Activated effector memory CD4-positive, alpha-beta T cell treated with anti-CD3 and anti-CD28 coated beads, Interleukin-2, amount 50 U/mL, for 16 hours (primary cell): ENCODE results near the gene CCS.
"Not testable (repeated sequence)": the region's sequence is repeated elsewhere in the genome, so short reads cannot be mapped to it uniquely, and the experiment has no call there.

ENCODE experiments used
- DNase-seq: peaks from one replicate; pipeline ENCODE4 v3.0.0-alpha.2; 2020

CCS gene

GRCh38 chr11:66561178-66561974 lies 31.6 kb upstream of the CCS start:
- DNase-seq = no peak

DNA sequence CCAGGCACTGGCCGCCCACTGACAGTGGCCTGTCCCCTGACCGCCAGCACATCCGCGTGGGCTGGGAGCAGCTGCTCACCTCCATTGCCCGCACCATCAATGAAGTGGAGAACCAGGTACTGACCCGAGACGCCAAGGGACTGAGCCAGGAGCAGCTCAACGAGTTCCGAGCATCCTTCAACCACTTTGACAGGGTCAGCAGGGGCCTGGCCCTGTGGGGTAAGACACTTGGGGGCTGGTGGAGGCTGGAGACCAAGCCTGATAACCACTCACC lies 31.1 kb upstream of the CCS start:
- DNase-seq = no peak

- no peak for DNase-seq
These were observed 30.7 kb upstream of the CCS start for GRCh38 chr11:66562275-66562674.

DNA sequence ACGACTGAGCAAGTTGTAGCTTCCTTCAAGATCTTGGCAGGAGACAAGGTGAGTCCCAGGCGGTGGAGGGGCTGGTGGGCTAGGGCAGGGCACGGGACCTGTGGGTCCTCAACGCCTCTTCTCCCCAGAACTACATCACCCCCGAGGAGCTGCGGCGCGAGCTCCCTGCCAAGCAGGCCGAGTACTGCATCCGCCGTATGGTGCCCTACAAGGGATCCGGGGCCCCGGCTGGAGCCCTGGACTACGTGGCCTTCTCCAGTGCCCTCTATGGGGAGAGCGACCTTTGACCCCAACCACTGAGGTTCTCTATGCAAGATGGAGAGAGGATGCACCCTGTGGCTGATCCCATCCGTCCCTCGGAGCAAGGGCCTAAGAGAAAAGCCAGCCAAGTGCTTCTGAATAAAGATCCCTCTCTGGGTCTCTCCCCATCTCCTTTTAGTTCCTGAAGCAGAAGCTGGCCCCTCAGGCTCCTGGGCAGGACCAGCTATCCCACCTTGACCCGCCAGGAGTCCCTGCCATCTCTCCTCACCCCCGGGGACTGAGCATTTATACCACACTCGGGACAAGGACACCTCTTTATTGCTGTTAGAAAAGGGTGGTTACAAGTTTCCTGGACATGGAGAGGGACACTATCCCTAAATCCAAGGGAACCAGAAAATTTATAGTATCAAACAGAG lies 29.9 kb upstream of the CCS start:
- DNase-seq = no peak

DNA sequence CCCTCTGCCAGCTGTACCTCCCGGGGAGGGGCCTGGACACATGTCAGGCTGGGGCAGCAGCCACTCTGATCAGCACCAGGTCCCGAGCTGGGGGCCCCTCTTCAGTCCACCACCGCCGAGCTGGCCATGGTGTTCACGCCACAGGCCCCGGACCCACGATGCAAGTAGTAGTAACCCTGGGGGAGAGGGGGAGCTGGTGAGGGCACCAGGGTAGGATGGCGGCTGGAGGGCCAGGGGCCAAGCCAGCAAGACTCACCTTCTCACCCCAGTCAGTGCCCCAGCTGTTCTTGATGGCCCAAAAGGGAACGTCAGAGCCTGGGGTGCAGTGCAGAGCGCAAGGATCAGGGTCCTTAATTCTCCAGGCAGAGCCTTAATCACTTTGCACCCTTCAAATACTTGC lies 29.2 kb upstream of the CCS start:
- no peak for DNase-seq

GRCh38 chr11:66564538-66564937 lies 28.4 kb upstream of the CCS start:
- DNase-seq = no peak

- no peak for DNase-seq
These were observed 28.0 kb upstream of the CCS start for GRCh38 chr11:66564984-66565383.

DNA sequence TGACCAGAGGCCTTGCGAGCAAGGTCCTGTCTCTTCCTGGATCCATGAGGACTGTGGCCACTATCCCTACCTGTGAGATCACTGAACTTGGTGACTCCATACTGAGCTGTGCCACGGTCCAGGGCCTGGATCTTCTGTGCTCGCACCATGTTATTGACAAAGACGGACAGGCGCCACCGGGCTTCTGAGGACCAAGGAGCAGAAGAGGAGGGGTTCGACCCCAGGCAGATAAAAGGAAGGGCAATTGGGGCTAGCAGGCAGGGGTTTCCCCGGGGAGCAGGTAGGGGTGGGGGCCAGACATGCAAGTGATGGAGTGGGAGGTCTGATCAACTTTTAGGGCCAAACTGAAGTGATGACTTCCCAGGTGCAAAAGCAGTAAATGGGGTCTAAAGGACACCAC lies 26.8 kb upstream of the CCS start:
- no peak for DNase-seq

DNA sequence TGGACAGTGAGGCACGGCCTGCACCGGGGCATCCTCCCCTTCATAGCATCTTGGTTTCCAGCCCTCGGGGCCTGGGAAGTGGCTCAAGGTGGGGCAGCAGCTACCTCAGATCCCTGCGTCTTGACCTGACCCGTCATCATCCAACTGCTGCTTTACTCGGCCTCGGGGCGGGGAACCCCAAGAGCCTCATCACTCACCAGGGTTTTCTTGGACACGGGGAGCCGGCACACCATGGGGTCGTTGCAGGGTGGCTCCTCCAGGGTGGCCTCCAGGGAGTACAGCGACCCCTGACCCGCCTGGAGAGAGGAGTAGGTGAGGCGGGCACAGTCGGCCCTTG lies 25.2 kb upstream of the CCS start:
- no peak for DNase-seq

DNA sequence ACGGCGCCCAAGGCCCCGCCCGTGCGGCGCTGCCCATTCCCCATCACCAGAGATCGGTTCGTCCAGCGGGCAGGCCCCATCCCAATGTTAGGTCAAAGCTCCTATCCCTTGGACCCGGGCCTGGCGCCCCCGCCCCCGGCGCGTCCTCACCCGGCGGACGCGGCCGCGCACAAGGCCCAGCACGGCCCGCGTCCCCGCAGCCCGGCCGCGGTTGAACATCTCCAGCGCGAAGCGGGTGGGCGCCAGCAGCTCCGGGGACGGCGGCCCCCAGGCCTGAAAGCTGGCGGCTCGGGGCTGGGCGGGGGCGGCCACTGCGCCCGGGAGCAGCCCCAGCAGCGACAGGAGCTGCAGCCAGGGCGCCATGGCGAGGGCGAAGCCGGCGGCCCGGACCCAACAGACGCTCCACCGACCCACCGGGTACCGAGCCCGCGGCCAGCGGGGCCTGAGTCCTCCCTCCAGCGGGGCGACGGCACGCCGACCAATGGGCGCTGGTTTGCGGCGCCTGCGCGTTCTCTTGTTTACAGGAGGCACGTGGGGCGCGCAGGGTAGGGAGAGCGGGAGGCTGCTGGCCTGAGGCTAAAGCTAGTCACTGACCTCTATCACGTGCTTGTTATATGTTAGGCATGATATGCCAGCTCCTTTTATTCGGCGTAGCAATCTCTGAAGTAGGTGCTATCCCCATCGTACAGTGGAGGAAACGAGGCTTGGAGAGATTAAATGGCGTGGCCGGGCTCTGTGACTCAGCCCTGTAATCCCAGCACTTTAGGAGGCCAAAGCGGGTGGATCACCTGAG lies 24.7 kb upstream of the CCS start, which contains the start of gene CTSF:
CTSF (minus strand) TSS at position 483 of the 793 bp plus-strand sequence; CDS start at position 363, 120 bp downstream.
- peak; percentile 89 for DNase-seq

GRCh38 chr11:66569076-66569475 lies 23.9 kb upstream of the CCS start:
- DNase-seq = no peak

DNA sequence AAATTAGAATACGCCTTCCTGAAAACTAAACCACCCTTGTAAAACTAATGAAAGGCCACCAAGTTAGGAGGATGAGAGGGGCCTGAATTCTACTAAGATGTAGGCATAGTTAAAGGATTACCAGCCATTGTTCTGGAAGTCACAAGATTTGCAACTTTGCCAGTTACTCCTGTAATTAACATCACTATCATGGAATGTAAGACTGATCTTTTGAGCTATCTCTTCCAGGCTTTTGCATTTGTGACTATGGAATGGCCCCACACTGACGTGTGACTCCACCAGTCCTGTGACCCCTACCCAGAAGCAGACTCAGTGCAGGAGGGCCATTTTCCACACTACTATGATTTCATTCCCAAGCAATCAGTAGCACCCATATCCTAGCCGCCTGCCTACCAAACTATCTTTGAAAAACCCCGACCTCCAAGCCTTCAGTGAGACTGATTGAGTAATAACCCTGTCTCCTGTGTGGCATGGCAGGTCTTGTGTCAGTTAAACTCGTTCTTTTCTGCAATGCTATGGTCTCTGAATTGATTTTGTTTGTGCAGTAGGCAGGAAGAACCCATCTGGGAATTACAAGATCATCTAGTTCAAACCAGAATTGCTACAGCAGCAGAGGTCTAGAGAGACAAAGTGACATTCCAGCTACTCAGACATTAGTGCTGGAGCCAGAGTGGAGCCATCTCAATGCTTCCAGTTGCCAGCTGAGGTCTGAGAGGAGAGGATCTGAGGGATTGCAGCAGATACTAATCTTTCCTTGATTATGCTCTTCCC lies 22.7 kb upstream of the CCS start:
- no peak for DNase-seq

DNA sequence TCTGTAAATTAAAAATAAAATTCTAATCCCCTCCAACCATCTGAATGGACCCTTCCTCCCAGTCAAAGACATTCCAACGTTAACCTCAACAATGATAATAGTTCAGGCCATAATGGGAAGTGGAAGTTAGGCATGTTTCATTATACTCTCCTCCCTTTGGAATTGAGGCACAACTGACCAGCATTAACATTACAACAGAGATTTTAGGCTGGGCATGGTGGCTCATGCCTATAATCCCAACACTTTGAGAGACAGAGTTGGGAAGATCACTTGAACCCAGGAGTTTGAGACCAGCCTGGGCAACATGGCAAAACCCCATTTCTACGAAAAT lies 22.2 kb upstream of the CCS start:
- DNase-seq = no peak

DNA sequence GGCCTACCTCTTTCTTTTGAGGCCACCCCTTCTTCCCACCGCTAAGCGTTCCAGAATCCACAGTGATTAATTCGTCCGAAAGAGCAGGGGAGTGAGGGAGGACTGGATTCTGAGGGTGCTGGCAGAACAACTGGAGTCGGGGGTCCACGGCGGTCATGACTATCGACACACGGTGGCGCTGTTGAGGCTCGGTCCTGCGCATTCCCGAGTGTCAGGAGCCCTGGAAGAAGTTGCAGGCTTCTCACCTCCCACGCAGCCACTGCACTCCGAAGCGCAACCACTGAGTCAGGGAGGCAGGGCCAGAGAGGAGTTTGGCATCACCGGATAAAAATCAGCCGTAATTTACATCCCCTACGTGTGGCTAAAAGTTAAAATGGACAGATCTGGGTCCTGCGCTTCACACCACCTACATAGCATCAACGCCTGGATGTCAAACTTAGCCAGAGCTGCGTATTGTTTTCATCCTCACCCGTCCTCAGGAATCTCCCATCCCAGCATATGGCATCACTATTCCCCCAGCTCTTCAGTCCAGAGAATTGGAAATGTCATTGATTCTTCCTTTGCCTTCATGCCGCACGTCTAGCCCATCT lies 13.9 kb upstream of the CCS start:
- DNase-seq = peak; percentile 92

DNA sequence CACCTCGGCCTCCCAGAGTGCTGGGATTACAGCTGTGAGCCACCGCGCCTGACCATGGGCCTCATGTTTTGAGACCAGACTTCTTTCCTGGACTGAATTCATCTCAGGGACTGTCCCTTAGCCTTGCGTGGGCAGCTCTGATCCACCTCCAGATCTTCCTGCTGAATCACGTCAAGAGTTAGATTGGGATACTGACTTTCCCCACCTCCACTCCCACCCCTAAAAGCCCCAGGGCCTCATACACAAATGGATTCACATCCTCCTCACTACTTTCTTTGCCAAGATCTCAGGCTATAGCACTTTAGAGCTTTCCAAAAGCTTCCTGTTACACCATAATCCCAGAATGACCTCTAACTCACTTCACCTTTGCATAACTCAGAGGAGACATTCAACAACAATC lies 12.2 kb upstream of the CCS start:
- DNase-seq = no peak

- DNase-seq = no peak
These were observed 11.7 kb upstream of the CCS start for GRCh38 chr11:66581261-66581660.

DNA sequence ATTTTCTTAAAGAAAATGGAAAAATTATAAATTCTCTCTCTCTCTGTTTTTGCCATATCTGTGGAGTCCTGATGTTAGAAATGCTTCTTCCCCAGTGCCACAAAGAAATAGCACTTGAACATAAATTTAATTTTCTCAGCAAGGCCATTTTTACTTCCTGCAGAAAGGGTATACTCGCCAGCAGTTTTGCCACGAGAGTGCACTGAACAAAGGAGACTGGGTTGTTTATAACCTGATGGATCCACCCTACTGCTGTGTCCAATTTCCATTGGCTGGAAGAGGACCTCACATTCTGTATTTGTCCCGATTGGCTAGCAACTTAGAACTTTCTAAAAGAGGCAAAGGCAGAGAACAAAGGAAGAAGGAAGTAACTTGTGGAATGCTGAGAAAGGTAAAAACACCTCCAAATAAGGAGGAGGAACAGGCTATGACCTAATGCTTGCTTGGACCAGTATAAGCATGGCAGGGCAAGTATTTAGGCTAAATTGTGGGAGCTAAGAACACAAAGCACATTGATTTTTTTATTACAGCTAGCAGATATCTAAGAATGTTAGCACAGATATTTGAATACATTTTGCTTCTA lies 10.3 kb upstream of the CCS start:
- DNase-seq = not testable (repeated sequence)

GRCh38 chr11:66585447-66585846 lies 7.5 kb upstream of the CCS start:
- DNase-seq = not testable (repeated sequence)

GRCh38 chr11:66586136-66586535 lies 6.8 kb upstream of the CCS start:
- DNase-seq = no peak

- DNase-seq = not testable (repeated sequence)
These were observed 3.7 kb upstream of the CCS start for GRCh38 chr11:66589315-66589714.

GRCh38 chr11:66589996-66590675 lies 2.8 kb upstream of the CCS start:
- DNase-seq = no peak

DNA sequence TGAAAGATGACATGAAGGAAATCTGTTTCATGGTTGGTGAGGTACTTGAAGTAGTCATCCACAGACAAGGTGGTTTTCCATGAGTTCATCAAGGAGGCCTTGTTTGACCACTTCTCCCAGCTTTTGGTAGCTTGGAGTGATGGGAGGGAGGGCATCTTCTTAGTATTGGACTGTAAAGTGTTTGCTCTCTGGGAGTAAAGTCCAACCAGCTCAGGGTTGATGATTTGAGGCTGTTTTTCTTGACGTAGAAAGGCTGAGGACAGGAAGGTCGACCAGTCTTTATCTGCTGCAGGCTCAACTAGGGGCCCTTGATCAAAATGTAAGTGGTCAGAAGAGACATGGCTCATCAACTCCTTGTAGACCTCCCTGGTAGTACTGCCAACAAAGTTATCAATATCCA lies 1.8 kb upstream of the CCS start:
- no peak for DNase-seq
